GM12875 (cell line): ENCODE data around the gene ZMIZ1.

Experiments
- H3K4me3 ChIP-seq: one replicate; pipeline ENCODE4 v1.5.1; 2011; ENCODE audit warnings: low read depth, low read length, control low read depth
- CTCF ChIP-seq: IDR thresholded peaks from 2 replicates; pipeline ENCODE4 v1.5.1; 2011; ENCODE audit warnings: low read depth, mild to moderate bottlenecking, control low read depth, inconsistent platforms, low read length, moderate library complexity, borderline replicate concordance; ENCODE audit not compliant: insufficient read depth

Gene ZMIZ1

GRCh38 chr10:79191951-79192676, 123.3 kb downstream of the ZMIZ1 start:
- TF ChIP-seq CTCF: no peak
- H3K4me3 ChIP-seq: no peak overlapping the region

- TF ChIP-seq CTCF: no peak
Observed at GRCh38 chr10:79192677-79193003, 123.9 kb downstream of the ZMIZ1 start.

GRCh38 chr10:79193694-79194382, 125.1 kb downstream of the ZMIZ1 start:
- TF ChIP-seq CTCF: no peak
- no peak overlapping the region for H3K4me3 ChIP-seq

More at GRCh38 chr10:79192677-79193003, 123.9 kb downstream of the ZMIZ1 start:
- no peak overlapping the region for H3K4me3 ChIP-seq

- peak; percentile 90 for TF ChIP-seq CTCF
- no peak overlapping the region for H3K4me3 ChIP-seq
Observed at GRCh38 chr10:79195091-79195923, 126.5 kb downstream of the ZMIZ1 start.

- peak; percentile 91 for TF ChIP-seq CTCF
- no peak overlapping the region for H3K4me3 ChIP-seq
Observed at GRCh38 chr10:79196470-79197461, 128.0 kb downstream of the ZMIZ1 start.

- no peak overlapping the region for H3K4me3 ChIP-seq
- TF ChIP-seq CTCF: no peak
Observed at GRCh38 chr10:79197558-79197957, 128.8 kb downstream of the ZMIZ1 start.
